Vagina (tissue), 2 donors: ENCODE data around the gene NPAS3.

Experiments
- CTCF ChIP-seq, 3 experiments: fragments of 450-650 bp in 2 of 3; fragments of 200-600 bp in 1 of 3; sonication (generic) in 1 of 3; IDR thresholded peaks; one replicate each; pipeline ENCODE4 v1.5.1; 2017 to 2019; ENCODE audit warnings: antibody characterized with exemption in 3 of 3, mild to moderate bottlenecking in 2 of 3, moderate library complexity in 2 of 3
- POLR2A ChIP-seq, 2 donors: fragments of 450-650 bp; IDR thresholded peaks; one replicate each; pipeline ENCODE4 v1.6.1; 2017; ENCODE audit warnings: antibody characterized with exemption in 2 of 2, mild to moderate bottlenecking in 2 of 2, moderate library complexity in 2 of 2
- POLR2AphosphoS5 ChIP-seq, 2 donors: sonication (generic); formaldehyde crosslinking; IDR thresholded peaks; one replicate each; pipeline ENCODE4 v1.9.0; 2017; ENCODE audit warnings: antibody characterized with exemption in 2 of 2, mild to moderate bottlenecking in 2 of 2, low read depth in 1 of 2; ENCODE audit not compliant: insufficient read depth in 1 of 2

- no peak for TF ChIP-seq CTCF (IDR thresholded peaks at IDR 0.05)
- no peak for TF ChIP-seq POLR2A (IDR thresholded peaks at IDR 0.05)
- no peak for TF ChIP-seq POLR2AphosphoS5 (IDR thresholded peaks at IDR 0.05; ENCODE audit: insufficient read depth in 1 of 2, low read depth in 1 of 2)
Observed at GRCh38 chr14:33809396-33809981, 870.8 kb downstream of the NPAS3 start.
